Measurements from ENCODE around the gene ANKRD40CL. TPM values are rescaled to one million over a fixed set of nuclear protein-coding genes. Genes with fewer than 3 reads are reported as not detected.

ANKRD40CL gene
- total RNA-seq, 1 donor from 2014 or later: not detected

DNA sequence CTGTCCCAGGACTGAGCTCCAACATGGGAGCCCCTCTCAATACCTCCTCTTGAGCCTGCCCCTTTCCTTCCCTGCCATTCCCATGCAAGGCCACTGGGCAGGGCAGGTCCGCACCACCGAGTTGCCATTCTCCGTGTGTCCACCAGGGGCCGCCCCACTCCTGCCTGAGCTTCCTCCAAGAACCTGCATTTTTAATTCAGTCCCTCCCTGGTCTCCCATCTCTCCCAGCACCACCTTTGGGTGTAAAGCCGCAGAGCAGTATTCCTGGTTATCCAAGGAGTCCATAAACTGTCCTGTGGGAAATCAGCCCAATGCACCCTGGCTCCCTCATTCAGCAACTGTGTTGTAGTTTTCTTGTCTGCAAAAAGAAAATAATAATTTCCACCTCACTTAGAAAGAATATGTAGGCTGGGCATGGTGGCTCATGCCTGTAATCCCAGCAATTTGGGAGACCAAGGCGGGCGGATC, 15.9 kb upstream of the ANKRD40CL start:
- no peak for TF ChIP-seq POLR2A (IDR thresholded peaks at IDR 0.05)
- TF ChIP-seq, protein P1, sequence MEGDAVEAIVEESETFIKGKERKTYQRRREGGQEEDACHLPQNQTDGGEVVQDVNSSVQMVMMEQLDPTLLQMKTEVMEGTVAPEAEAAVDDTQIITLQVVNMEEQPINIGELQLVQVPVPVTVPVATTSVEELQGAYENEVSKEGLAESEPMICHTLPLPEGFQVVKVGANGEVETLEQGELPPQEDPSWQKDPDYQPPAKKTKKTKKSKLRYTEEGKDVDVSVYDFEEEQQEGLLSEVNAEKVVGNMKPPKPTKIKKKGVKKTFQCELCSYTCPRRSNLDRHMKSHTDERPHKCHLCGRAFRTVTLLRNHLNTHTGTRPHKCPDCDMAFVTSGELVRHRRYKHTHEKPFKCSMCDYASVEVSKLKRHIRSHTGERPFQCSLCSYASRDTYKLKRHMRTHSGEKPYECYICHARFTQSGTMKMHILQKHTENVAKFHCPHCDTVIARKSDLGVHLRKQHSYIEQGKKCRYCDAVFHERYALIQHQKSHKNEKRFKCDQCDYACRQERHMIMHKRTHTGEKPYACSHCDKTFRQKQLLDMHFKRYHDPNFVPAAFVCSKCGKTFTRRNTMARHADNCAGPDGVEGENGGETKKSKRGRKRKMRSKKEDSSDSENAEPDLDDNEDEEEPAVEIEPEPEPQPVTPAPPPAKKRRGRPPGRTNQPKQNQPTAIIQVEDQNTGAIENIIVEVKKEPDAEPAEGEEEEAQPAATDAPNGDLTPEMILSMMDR (IDR thresholded peaks at IDR 0.05): peak; percentile 87 to 99 (median 93)
- TF ChIP-seq POLR2AphosphoS5 (IDR thresholded peaks at IDR 0.05; ENCODE audit: insufficient read depth in 1 of 2, low read depth in 1 of 2): peak in 1 of 2 donors; percentile 26

DNA sequence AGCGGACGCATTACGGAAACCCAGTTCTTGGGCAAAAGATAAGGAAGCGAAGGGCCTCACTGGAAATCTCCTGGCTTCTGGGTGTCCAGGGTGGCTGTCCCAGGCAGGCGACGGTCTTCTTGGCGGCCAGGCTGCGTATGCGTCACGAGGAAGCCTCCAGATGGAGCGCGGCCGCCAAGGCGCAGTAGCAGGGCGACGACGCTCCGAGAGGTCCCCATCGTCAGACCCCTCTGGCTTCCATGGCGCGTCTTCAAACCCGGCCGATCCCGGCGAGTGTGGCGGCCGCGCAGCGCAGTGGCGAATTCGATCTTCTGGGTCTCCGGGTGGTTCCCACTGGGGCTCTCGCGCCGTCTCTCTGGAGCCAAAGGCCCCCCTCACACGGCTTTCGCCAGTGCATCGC, 13.8 kb upstream of the ANKRD40CL start:
- H3K36me3 ChIP-seq: no peaks in the 10 kb centered on the region
- H3K27me3 ChIP-seq: no peaks in the 10 kb centered on the region
- TF ChIP-seq, protein P1 (IDR thresholded peaks at IDR 0.05): no peak
- no peak for TF ChIP-seq POLR2A (IDR thresholded peaks at IDR 0.05)
- TF ChIP-seq POLR2AphosphoS5 (IDR thresholded peaks at IDR 0.05; ENCODE audit: insufficient read depth in 1 of 2, low read depth in 1 of 2): peak in 1 of 2 donors; percentile 16
- peaks cover 16% of the 10 kb centered on the region for H3K4me1 ChIP-seq
- H3K27ac ChIP-seq: no peak overlapping the region
- intact Hi-C loops (cut with DNase I): no loop called here
- H3K4me3 ChIP-seq: peak overlapping the region in 1 of 2 donors; percentile 8
- no peaks in the 10 kb centered on the region for H3K9me3 ChIP-seq
- no peak for DNase-seq (ENCODE audit: extremely low spot score in 2 of 2)

More for the DNA sequence above, 15.9 kb upstream of the ANKRD40CL start:
- Histone ChIP-seq H3K36me3 (no peaks in the 10 kb centered on the region), H3K4me1 (peaks cover 30% of the 10 kb centered on the region), H3K4me3 (no peak overlapping the region), H3K9me3 (no peaks in the 10 kb centered on the region), H3K27ac (no peak overlapping the region), H3K27me3 (no peaks in the 10 kb centered on the region)
- intact Hi-C loops (cut with DNase I): no loop called here
- no peak for DNase-seq (ENCODE audit: extremely low spot score in 2 of 2)

DNA sequence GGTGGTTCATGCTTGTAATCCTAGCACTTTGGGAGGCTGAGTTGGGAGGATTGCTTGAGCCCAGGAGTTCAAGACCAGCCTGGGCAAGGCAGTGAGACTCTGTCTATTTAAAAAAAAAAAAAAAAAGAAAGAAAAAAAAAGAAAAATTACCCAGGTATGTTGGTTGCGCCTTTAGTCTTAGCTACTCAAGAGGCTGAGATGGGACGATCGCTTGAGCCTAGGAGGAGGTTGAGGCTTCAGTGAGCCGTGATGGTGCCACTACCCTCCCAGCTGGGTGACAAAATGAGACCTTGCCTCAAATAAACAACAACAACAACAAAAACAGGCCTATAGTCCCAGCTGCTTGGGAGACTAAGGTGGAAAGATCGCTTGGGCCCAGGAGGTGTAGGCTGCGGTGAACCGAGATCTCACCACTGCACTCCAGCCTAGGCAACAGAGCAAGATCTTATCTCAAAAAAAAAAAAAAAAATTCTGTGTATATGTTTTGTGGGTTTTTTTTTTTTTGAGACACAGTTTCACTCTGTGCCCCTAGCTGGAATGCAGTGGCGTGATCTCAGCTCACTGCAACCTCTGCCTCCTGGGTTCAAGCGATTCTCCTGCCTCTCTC, 12.5 kb upstream of the ANKRD40CL start:
- DNase-seq (ENCODE audit: extremely low spot score in 2 of 2): no peak
- no peak for TF ChIP-seq POLR2A (IDR thresholded peaks at IDR 0.05)
- Histone ChIP-seq H3K36me3 (no peaks in the 10 kb centered on the region), H3K9me3 (no peaks in the 10 kb centered on the region), H3K27me3 (no peaks in the 10 kb centered on the region), H3K4me3 (no peak overlapping the region), H3K4me1 (peaks cover 3% of the 10 kb centered on the region), H3K27ac (no peak overlapping the region)
- intact Hi-C loops (cut with DNase I): no loop called here

DNA sequence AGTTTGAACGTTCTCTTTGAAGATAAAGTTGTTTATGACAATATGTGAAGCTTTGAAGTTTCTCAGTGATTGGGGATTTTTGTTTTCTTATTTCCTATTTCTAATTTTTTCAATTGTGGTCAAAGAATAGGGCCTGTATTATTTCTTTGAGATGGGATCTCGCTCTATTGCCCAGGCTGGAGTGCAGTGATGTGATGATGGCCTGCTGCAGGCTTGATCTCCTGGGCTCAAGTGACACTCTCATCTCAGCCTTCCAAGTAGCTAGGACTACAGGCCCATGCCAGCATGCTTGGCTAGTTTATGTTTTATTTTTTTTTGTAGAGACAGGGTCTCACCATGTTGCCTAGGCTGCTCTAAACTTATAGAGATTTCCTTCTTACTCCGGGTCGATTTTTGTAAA, 11.7 kb upstream of the ANKRD40CL start:
- TF ChIP-seq, protein P1 (IDR thresholded peaks at IDR 0.05): no peak
- TF ChIP-seq POLR2AphosphoS5 (IDR thresholded peaks at IDR 0.05; ENCODE audit: insufficient read depth in 1 of 2, low read depth in 1 of 2) (no peak), POLR2A (IDR thresholded peaks at IDR 0.05) (no peak)
- no peak overlapping the region for H3K27ac ChIP-seq
- H3K4me3 ChIP-seq: no peak overlapping the region
- no peaks in the 10 kb centered on the region for H3K4me1 ChIP-seq
- no peak for DNase-seq (ENCODE audit: extremely low spot score in 2 of 2)
- intact Hi-C loops (cut with DNase I): no loop called here
- H3K9me3 ChIP-seq: no peaks in the 10 kb centered on the region
- H3K36me3 ChIP-seq: no peaks in the 10 kb centered on the region
- H3K27me3 ChIP-seq: no peaks in the 10 kb centered on the region

DNA sequence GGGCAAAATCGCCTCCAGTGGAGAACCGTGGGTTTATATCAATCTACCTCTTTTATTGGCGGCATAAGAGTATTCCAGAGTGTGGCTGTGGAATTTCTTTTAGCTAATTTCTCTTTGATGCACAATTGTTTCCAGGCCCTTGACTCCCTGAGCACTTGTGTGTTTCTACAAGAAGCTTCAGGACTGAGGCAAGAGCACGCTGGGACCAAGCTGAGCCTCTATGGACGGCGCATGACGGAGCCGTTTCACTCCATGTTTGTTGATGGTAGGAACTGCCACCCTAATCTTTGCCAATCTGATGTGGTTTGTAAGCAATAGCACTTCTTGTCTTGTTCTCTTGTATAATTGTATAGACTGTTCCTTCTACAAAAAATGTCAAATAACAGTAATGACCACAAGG, 11.2 kb upstream of the ANKRD40CL start:
- TF ChIP-seq, protein P1 (IDR thresholded peaks at IDR 0.05): no peak
- TF ChIP-seq POLR2A (IDR thresholded peaks at IDR 0.05) (no peak), POLR2AphosphoS5 (IDR thresholded peaks at IDR 0.05; ENCODE audit: insufficient read depth in 1 of 2, low read depth in 1 of 2) (no peak)
- no peak overlapping the region for H3K4me3 ChIP-seq
- no peaks in the 10 kb centered on the region for H3K9me3 ChIP-seq
- DNase-seq (ENCODE audit: extremely low spot score in 2 of 2): no peak
- H3K4me1 ChIP-seq: no peaks in the 10 kb centered on the region
- no peaks in the 10 kb centered on the region for H3K27me3 ChIP-seq
- intact Hi-C loops (cut with DNase I): no loop called here
- H3K36me3 ChIP-seq: no peaks in the 10 kb centered on the region
- no peak overlapping the region for H3K27ac ChIP-seq
